Mesenteric fat pad (tissue), 1 donor: ENCODE data around the gene RARA. TPM values are rescaled to one million over a fixed set of nuclear protein-coding genes. Genes with fewer than 3 reads are reported as not detected.

Experiments used
- DNase-seq: peaks from one replicate; pipeline ENCODE4 v3.0.0-alpha.2; 2020; ENCODE audit warnings: low spot score
- total RNA-seq: library from RNA; stranded (reverse); fragmentation: NEBNext Ultra II Directional; extraction: Animal tissue kit (Norgen Biotek cat#: 25700); gene quantifications from one replicate; pipeline ENCODE4 v1.2.1, GENCODE V29; 2021
- donor health status: DM: yes; HTN: yes; CAD: no.

RARA gene
- total RNA-seq, 1 donor from 2014 or later: 70.3 TPM

DNA sequence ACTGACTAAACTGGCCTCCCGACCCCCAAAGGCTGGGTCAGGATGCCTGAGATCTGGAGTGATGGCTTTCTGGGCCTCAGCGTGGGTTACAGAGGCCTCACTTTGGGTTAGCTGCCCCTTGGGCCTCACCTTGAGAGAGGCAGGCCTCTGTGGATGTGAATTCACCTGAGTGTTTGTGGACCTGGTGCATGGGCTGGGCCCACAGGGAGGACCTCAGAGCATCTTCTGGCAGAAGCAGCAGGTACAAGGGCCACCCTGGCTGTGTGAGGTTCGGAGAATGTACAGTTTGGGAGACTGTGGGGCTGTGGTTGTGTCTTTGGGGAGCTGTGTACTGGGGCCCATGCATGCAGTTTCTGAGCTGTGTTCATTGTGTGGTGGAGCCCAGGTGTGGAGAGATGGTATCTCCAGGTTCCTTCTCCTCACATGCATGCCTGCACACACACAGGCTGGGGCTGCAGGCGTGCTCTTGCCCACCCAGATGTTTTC, 18.3 kb downstream of the RARA start:
- no peak for DNase-seq

DNA sequence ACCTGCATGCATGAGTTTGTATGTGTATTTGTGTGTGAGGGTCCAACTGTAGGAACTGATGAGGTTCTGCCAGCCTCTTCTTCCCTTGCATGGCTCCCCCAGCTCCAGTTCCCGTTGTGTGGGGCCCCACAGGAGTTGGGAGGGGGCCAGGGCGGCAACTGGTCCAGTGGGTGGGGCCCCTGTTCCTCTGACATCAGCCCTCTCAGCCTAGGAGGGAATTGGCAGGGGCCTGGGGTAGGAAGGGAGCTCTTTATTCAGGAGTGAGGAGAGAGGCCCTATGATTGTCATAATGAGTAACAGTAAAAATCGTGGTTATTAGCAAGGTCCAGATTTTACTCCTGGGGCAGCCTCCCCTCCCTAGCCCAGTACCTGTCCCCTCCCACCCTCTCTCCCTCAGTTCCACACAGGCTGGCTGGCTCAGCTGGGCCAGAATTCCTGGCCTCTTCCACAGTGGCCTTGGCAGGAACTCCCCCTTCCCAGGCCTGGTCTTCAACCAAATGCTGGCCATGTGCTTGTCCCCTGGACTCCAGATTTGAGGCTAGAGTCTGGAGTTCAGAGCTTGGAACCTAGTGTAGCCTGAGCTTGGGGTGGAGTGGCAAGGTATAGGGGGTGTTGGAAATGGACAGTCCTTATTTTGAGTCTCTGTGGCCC, 18.9 kb downstream of the RARA start:
- no peak for DNase-seq

DNA sequence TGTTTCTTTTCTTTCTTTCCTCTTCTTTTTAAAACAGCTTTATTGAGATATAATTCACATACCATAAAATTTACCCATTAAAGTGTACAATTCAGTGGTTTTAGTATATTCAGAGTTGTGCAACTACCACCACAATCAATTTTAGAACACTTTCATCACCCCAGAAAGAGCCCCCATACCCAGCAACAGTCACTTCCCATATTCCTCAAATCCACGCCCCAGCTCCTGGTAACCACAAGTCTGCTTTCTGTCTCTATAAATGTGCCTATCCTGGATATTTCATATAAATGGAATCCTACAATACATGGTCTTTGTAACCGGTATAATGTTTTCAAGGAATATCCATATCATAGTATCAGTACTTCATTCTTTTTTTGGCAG, 19.4 kb downstream of the RARA start:
- no peak for DNase-seq

DNA sequence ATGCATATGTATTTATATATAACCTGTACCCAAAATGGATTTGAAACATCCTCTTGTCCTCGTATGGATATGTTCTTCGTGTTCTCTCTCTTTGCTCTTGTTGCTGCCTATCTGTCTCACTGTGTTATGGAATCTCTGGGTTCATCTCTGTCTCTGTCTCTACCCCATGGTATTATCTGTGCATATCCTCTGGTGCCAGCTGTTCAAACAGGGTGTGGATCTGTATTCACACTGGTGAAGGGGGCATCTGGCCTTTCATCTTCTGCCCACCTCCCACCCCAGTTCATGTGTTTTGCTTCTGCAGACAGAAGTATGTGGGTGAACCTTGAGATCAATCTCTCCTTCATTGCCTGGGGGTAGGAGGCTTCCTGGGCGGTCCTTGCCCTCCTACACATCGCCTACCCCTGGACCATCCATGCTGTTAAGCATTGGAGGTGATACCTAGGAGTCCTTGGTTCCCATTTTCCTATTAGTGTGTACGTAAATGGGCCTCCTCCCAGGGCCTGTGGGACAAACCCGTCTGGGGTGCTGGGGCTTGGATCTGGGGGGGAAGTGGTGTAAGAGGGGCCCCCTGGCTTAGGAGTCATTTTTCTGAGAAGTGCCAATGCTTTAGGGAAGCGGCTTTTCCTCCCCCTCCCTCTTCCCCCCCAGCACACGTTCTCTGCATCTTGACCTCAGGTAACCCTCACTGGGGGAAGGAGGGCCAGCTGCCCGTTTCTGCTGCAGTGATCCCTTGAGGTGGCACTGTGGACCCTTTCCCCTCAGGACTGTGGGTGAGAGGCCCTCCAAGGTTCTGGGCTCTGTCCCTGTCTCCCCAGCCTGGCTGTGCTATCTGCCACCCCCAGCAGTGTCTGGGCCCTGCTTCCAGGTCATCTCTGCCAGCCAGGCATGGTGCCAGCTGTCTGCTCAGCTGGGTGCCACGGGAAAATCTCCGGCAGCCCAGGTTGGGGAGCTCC, 21.1 kb downstream of the RARA start:
- DNase-seq: no peak

DNA sequence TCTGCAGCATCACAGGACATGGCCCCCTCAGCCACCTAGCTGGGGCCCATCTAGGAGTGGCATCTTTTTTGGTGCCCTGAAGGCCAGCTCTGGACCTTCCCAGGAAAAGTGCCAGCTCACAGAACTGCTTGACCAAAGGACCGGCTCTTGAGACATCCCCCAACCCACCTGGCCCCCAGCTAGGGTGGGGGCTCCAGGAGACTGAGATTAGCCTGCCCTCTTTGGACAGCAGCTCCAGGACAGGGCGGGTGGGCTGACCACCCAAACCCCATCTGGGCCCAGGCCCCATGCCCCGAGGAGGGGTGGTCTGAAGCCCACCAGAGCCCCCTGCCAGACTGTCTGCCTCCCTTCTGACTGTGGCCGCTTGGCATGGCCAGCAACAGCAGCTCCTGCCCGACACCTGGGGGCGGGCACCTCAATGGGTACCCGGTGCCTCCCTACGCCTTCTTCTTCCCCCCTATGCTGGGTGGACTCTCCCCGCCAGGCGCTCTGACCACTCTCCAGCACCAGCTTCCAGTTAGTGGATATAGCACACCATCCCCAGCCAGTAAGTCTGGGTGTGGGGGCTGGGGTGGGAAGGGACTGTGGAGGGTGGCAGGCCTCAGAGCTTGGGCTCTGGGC, 22.0 kb downstream of the RARA start:
- DNase-seq: no peak

DNA sequence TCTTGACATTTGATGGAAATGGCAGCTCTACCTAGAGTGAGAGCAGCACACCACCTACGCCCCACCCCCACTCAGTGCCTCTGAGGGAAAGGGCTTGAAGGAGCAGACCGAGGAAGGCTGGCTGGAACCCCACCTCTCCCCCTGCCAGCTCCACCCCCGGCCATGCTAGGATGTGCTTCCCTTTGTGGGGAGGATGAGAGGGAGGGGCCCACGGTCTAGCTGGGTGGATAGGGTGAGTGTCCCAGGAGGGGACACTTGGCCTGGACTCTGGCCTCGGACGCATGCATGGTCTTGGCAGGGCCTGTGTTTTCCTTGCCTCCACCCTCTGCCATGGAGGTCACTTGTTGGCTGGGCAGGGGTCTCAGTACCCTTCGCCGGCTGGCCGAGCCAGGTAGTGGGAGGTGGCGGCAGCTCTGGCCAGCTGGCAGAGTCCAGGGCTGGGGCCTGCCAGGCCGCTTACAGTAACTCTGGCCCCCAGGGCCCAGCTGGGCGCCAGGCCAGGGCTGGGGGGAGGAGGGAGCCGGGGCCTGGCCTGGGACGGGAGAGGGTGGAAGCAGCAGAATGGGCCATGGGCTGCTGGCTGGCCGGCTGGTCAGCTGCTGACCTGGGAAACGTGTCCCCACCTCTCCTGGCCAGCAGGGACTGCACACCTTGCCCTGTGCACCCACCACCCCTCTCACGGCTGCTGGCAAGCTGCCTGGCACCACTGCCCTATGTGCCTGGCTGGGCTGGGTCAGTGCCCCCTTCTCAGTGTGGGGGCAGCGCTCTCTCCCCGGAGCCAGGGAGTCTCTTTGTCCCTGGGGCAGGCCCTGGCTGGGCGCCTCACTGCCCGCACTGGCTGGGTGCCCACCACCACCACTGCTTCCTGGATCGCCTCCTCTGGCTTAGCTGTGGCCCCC, 23.0 kb downstream of the RARA start:
- DNase-seq: no peak

DNA sequence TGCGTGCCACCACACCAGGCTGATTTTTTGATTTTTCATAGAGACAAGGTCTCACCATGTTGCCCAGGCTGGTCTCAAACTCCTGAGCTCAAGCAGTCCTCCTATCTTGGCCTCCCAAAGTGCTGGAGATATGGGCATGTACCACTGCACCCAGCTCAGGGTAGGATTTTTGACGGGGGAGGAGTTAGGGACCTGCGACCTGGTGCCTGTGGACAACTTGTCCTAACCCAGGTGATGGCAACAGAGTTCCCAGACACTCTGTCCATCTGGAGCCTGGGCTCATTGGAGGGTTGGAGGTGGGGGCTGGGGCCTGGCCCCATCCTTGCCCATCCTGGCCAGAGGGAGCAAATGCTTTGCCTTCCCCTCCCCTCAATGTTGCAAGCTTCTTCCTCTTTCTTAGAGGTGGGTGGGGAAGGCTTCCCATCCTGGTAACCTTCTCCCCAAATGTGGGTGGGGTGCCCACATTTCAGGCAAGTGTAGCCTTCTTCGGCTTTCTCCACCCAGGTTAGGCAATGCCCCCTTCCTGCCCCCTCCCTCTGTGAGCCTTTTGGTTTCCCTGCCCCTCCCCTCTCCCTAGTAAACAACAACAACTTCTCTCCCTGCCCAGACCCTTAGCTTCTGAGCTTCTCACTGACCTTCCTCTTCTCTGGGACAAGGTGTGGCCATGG, 24.9 kb downstream of the RARA start:
- DNase-seq: no peak

DNA sequence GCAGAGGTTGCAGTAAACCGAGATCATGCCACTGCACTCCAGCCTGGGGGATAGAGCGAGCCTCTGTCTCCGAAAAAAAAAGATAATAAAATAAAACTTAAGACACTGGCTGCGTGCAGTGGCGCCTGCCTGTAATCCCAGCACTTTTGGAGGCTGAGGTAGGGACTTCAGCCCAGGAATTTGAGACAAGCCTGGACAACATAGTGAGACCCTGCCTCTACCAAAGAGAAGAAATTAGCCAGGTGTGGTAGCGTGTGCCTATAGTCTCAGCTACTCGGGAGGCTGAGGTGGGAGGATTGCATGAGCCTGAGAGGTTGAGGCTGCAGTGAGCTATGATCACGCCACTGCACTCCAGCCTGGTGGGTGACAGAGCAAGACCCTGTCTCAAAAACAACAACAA, 26.6 kb downstream of the RARA start:
- DNase-seq: no peak

DNA sequence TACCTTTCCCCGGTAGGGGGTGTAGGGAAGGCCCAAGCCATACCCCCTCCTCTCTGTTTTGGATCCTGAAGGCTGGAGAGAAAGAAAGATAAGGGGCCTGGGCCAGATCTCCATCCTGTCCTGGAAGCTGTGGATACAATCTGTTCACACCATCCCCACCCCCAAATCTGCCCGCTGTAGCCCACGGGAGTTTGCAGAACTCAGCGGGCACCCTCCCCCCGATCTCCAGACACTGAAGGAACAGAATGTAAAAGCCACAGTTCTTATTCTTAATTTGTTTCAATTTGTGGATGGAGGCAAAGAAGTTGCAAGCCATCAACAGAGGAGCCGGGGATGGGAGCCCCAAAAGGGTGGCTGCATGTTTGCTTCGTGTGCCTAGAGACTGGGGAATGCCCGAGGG, 28.4 kb downstream of the RARA start:
- DNase-seq: no peak

DNA sequence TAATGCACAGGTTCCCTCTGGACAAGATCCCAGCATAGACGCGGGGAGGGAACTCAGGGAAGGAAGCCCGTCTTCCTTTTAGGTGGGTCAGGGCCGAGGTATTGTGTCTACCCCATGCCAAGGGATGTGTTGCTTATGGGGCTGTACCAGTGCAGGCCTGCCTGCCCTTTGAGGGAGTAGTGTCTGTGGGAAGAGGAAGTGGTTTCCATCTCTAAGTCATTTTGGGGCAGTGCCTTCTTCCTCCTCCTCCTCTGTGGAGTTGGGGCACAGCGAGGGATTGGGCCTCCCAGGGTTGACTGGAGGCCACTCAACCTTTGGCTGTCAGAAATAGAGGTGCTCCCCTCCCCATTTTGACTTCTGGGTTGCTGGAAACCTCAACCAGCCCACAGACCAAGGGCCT, 29.1 kb downstream of the RARA start:
- DNase-seq: no peak

DNA sequence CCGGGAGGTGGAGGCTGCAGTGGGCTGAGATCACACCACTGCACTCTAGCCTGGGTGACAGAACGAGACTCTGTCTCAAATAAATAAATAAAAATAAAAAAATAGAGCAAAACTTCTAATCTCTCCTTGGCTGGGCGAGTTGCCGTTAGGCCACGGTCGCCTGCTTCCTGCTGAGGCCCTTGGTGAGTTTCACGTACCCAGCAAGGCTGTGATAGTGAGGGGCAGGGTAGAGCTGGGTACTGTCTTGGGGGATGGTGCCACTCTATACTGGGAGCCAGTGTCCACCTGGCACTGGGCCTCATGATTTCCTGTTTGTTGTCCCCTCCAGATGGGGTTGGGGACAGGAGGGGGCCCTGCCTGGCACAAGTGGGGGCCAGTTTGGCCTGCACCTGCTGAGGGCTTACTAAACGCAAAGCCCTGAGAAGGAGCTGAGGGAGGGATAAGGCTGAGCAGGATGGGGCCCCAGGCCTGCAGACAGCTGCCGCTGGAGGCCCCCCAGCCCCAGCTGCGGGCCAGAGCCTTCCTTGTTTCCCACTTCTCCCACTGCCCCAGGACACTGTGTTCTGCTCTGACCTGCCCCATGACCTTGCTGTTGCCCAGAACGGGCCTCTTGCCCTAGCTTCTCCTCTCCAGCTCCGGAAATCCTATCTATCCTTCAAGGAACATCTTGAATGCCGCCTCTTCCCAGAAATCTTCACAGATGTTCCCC, 30.1 kb downstream of the RARA start:
- no peak for DNase-seq

DNA sequence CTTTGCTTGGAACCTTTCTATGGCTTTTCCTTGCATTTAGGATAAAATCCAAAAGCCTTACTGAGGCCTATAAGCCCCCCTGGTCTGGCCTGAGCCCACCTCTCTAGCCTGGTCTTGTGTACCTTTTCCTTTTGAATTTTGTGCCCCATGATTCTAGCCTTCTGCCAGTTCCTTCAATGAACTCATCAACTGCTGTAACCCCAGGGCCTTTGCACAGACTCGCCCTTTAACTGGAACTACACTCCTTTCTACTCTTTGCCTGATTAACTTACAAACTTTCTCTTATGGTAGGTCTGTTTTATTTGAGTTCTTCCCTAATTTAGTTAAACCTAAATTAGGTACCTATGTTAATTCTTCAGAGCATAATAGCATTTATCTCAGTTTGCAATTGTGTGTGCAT, 31.3 kb downstream of the RARA start:
- no peak for DNase-seq

DNA sequence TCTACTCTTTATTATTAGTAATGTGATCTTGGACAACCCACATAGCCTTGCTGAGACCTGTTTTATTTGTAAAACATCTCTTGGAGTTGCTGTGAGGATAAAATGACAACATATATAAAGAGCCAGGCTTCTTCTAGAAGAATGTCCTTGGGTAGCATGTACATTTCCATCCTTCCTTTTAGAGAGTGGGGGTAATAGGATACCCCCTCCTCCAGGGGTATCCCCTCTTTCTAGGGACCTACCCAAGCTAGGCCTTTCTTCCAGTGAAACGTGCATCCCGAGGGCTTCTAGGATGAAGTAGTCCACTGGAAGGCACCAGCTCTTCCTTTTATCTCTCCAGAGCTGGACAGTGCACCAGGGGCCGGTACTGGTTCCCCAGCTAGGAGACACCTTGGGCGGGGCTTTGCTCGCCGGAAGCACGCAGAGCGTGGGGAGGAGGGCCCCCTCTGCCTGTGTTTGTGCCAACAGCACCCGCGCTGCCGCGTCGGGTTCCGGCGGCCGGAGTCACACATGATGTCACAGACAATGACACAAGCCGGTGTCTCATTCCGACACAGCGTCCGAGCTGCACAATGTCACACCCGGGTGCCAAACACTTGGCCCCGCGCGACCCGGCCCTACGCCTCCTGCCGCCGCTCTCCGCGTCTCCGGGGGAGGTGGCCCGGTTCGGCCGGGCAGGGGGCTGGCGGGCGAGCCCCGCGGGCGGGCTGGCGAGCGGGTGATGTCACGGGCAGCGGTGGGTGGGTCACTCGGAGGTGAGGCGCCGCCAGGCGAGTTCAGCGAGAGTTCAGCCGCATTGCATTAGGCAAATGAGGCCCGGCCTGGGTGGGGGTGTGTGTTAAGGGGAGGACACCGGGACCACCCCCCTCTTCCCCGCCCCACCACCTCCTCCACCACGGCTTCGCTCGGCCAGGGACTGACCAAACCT, 32.2 kb downstream of the RARA start:
- peak; percentile 98 for DNase-seq

DNA sequence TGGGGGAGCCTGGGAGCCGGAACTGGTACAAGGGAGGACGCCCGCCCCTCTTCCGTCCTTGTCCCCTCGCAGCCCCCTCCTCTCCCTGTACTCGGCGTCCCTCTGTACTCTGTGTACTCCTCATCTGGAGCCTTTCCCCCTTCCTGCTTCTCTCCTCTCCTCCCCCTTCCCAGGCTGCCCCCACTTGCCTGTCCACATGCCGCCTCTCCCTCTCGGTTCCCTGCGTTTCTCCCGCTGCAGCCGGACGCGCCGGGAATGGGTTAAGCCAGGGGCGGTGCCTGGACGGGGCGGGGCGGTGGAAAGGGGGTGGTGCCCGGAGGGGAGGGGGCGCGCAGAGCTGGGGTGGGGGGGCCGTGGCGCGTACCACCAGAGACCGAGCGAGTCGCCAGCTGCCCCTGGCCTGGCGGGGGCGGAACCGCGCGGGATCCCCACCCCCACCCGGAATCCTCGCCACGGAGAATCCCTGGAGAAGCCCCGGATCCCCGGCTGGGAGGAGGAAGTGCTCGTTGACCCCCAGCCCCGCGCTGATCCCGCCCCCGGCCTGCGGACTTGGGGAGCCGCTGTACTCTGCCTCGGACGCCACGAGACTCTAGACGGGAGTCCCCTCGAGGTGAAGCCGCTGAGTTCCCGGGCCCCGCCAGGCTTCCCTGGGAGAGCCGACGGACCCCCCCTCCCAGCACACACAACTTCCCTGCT, 33.0 kb downstream of the RARA start:
- DNase-seq: peak; percentile 95

DNA sequence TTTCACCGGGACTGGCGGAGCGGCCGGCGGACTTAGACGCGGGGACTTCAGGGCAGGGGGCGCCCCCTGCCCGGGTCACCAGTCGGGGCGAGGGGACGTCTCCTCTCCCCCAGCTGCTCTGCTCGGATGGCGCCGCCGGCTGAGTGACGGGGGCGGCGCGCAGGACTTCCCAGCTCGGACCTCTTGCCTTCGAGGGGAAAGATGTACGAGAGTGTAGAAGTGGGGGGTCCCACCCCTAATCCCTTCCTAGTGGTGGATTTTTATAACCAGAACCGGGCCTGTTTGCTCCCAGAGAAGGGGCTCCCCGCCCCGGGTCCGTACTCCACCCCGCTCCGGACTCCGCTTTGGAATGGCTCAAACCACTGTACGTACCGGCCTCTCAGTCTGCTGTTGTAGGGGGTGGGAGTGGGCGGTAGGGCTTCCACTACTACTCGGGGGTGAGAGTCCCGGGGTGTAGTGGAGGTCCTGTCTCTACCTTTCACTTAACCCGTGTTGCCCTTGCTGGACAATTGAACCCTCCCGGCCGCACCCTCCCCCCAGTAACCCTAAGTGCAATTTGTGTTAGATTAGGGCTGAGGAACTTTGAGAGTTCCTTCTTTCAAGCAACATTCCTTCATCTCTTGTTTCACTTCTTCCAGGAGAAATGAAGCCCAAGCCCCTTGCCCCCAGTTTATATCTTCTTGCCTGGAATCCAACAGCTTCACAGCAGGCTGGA, 33.7 kb downstream of the RARA start:
- DNase-seq: no peak

DNA sequence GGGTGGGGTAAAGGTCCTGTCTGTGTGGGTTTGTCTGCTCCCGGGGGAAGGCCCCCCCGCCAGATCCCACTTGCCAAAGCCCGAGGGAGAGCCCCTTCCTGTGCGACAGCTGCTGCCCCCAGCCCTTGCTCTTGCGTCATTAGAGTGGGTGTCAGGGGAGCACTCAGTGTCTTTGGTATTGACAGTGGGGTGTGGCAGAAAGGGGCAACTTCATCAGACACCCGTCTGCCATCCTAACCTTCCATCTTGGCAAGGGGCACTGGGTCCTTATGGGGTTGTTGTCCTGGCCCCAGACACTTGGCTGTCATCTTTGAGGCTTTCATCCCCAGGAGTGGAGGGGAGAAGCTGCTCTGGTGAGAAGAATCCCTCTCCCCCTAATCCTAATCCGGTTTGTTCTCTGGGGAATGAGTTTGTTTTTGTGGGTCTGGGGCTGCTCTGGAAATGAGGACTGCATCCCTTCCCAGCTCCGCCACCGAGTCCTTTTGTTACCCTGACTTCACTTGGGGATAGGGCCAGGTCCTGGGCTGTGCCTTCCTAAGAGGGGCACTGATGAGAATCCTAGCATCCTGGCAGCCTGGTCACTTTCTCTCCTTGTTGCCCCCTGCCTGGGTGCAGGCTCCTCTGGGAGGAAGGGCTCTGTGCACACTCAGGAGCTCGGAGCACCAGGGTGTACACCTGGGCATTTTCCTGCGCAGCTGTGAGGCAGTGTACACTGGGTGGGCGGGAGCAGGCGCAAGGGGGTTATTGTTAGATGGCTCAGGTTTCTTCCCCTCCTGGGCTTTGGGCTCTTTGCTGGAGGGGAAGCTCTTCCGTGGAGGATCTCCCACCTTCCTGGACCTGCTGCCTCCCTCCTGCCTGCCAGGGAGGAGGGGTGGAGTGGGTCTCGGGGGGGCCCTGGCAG, 34.5 kb downstream of the RARA start:
- DNase-seq: no peak
